HUDEP-2 (cell line): ENCODE measurements around the gene TENT5A.
"Not testable (repeated sequence)": the region's sequence is repeated elsewhere in the genome, so short reads cannot be mapped to it uniquely, and the experiment has no call there.

Experiments used
- DNase-seq, 76 experiments: peaks; one replicate each; lab custom pipeline; 2025; ENCODE audit not compliant: unreplicated experiment in 76 of 76; lab: John Stamatoyannopoulos, UW

TENT5A gene

DNA sequence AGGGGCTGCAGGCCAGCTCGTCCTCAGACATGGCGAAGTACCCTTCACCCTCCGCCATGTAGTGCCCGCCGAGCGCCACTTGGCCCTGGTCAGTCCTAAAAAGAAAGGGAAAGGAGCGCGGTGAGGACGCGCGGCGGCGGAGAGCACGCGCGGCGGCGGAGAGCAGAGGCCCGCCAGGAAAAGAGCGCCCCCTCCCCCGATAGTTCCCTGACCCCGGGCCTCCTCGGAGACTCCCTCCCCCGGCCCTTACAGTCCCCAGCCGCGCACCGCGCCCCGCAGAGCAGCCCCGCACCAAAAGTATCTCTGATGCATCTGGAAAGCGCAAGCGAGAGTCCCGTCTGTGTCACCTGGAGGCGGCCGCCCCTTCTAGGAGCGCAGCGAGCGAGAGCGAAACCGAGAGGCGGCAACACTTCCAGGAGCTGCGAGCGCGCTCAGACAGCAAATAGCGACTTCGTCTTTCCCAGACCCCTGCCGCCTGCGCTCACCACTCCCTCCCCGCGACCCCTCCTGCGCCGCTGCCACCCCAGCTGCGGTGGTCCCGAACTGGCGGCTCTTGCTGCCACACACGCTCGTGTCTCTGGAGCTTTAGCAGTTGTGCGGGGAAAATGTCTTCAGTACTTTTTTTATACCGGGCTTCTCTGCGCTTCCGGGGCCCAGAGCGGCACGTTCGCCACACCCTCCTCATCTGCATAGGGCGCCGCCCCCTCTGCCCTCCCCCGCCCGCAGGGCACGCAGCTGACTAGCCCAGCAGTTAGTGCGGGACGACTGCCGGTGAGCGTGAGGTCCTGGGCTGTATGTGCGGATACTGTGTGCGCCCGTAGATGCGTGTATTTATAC is at the start of gene TENT5A:
TSS of gene TENT5A (minus strand) at position 598 of the 837 bp plus-strand sequence. CDS start at position 58, 540 bp downstream.
- DNase-seq, result peak in 75 of 76 experiments; percentile 49 to 96 (median 90)

GRCh38 chr6:81801489-81801888 is 49.0 kb upstream of the TENT5A start:
- peak in 1 of 76 experiments; percentile 42 for DNase-seq

GRCh38 chr6:81800666-81801065 is 48.2 kb upstream of the TENT5A start:
- no peak for DNase-seq

DNA sequence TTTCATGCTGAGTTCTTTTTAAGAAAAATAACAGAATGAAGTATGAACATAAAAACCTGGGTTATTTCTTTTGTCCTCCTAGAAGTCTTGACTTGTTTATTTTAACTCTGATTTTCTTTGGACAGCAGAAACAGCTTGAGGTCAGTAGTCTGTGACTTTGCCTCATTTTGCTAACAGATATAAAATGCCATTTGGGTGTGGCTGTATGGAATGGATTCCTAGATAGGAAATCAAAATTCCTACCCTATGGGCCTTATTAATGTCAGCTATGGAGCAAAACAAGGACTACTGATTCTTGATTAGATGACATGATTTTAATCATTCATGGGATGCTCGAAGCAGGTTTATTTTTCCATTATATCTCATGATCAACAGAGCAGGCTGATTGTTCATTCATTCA is 46.8 kb upstream of the TENT5A start:
- no peak for DNase-seq

DNA sequence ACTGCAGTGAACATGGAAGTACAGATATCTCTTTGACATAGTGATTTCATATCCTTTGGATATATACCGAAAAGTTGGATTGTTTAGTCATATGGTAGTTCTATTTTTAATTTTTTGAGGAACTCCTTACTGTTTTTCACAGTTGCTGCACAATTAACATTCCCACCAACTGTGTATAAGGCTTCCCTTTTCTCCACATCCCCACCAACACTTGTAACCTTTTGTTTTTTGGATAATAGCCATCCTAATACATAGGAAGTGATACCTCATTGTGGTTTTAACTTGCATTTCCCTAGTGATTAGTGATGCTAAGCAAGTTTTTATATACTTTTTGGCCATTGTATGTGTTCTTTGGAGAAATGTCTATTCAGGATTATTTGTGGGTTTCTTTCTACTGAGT is 45.1 kb upstream of the TENT5A start:
- no peak for DNase-seq

DNA sequence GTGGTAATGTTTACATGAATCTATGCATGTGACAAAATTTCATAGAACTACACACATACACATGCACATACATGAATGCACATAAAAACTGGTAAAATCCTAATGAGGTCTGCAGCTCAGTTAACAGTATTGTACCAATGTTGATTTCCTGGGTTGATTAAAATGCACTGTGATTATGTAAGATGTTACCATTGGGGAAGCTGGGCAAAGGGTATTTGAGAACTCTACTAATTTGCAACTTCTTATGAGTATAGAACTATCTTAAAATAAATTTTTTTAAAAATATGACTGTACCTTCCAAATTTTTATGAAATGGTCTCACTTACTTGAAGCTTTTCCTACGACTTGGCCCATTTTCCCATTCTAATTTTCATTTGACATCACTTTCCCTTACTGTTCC is 43.4 kb upstream of the TENT5A start:
- DNase-seq, result no peak

DNA sequence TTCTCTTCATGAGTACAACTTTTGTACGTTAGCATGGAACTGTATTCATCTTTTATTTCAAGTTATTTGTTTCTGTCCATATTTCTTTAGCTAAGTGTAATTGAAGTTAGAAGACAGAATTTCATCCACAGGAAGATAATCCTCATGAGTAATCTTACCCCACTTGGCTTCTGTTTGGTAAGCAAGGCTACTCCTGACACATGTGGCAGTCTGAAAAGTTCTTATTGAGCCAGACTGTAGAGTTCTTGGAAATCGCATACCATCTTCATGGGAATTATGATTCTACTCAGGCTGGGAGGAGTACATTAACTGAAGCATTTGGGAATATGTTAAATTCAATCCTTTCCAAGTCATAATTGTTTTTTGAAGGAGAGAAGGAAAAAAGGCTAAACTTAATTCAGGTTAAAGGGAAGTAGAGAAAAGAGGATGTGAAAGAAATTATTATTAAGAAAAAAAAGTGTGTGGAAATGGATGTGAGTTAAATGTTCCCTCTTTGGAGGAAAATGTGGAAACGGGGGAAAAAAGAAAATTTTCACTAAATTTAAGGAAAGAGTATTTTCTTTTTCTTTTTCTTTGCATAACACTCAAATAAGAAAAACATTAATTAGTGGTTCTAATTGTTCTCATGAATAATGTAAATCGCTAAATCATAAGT is 41.5 kb upstream of the TENT5A start:
- DNase-seq, result no peak

GRCh38 chr6:81792826-81793225 is 40.3 kb upstream of the TENT5A start:
- no peak for DNase-seq

DNA sequence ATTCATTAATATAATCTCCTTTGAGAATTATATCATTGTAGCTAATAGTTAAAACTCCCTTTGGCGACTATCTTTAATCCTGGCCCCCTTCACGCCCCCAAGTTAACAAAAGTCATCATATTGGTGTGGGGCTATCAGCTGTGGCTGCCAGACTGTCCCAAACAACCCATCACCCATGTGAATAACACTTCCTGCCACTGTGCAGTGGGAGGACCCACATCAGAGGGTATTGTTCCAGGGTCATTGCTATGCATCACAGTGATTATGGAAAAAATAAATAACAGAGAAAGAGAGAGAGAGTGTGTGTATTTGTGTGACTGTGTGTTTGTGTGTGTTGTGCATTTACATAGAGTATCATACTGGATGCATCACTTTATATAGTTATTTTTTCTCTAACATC is 39.3 kb upstream of the TENT5A start:
- no peak for DNase-seq

- DNase-seq, result no peak
These were observed 37.6 kb upstream of the TENT5A start for GRCh38 chr6:81790034-81790433.

DNA sequence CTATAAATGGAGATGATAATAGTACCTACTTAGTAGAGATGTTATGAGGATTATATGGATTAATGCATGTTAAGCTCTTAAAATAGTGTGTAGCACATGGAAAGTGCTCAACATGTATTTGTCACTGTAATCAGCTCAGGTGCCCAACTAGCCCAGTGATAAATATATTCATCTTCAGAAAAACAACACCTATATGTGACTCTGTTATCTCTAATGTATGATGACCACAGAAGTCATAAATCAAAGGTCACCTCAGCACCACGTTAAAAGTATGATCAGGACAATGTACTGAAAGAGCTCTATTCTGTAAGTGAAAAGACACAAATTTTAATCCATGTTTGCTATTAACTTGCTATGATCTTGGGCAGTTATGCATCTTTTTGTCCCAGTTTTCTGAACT is 36.8 kb upstream of the TENT5A start:
- DNase-seq, result no peak

- no peak for DNase-seq
These were observed 36.3 kb upstream of the TENT5A start for GRCh38 chr6:81788748-81789147.

- DNase-seq, result no peak
These were observed 35.0 kb upstream of the TENT5A start for GRCh38 chr6:81787313-81788068.

- DNase-seq, result no peak
These were observed 33.7 kb upstream of the TENT5A start for GRCh38 chr6:81786150-81786549.

- DNase-seq, result no peak
These were observed 32.9 kb upstream of the TENT5A start for GRCh38 chr6:81785377-81785776.

- DNase-seq, result no peak
These were observed 31.4 kb upstream of the TENT5A start for GRCh38 chr6:81783893-81784292.

- no peak for DNase-seq
These were observed 29.1 kb upstream of the TENT5A start for GRCh38 chr6:81781624-81782023.

DNA sequence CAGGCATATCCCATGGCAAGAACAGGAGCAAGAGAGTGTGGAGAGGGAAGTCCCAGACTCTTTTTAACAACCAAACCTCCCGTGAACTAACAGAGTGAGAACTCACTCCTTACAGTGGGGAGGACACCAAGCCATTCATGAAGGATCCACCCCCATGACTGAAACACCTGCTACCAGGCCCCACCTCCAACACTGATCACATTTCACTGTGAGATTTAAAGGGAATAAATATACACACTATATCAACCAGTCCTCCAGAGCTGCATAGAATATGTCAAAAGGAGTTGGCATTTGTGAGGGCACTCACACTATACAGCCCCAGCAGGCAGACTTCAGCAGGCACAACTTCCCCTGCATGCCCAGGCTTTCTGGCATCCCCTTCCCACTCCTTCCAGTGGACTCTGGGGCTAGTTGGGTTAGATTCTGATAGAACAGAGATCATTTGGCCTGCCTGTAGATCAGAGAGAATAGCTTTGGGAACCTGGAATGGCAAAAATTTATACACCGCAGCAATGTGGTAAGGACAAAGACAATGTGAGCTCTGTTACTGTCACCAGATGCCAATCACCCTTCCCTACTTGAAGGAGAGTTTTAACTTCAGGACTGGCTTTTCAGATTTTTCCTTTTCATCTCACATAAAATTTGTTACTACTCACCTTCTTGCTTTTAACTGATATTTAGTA is 25.2 kb upstream of the TENT5A start:
- DNase-seq, result no peak

GRCh38 chr6:81776219-81776618 is 23.7 kb upstream of the TENT5A start:
- not testable (repeated sequence) for DNase-seq

DNA sequence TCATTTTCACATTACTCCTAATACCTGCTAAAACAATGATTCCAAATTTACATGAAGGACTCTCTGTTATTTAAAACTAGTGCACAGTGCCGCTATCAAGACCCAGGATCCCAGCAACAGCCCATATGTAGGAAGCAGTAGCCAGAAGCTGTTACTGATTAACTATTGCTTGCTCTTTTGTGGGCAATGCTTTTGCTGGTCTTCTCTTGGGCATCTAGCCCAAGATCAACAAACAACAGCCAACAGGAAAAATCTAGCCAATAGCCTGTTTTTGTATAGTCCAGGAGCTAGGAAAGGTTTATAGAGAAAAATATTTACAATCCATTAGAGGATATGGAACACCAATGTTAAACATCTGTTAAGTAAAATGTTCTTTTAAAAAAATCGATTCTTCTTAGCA is 22.1 kb upstream of the TENT5A start:
- DNase-seq, result no peak

DNA sequence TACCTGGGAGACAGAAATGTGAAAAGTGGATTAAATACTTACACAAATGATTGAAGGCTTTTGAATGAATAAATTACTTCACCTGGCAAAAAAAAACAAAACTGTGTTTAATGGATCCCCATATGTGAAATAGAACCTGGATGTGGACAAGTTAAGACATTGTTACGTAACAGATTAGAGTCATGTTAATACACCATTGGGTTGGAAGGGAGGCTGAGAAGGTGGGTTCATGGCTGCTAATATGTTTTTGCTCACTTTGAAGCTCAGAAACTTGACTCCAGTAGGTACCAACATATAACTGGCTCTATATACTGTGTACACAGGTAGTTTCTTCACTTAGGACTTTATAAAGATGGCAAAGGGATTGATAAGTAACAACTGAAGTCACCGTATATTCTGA is 21.4 kb upstream of the TENT5A start:
- DNase-seq, result no peak
